HepG2 (cell line): ENCODE results near the gene SPINDOC.

Experiments
- ARID3A ChIP-seq: IDR thresholded peaks from 2 replicates; pipeline ENCODE4 v1.6.1; 2012; ENCODE audit warnings: low read depth, low read length, improper control_type of control experiment
- CBFB ChIP-seq: sonication (generic); formaldehyde crosslinking; IDR thresholded peaks from 2 replicates; pipeline ENCODE4 v1.4.0; 2020; ENCODE audit warnings: missing genetic modification reagents
- CBX2 ChIP-seq, 2 experiments: fragments of 200-600 bp in 1 of 2; sonication (generic); formaldehyde crosslinking in 1 of 2; IDR thresholded peaks; 2 replicates each; pipeline versions ENCODE4 v1.7.0 to v1.8.1; 2018 to 2022; ENCODE audit warnings: low read depth in 2 of 2, low read length in 1 of 2, mild to moderate bottlenecking in 1 of 2, missing genetic modification reagents in 1 of 2
- HNF1A ChIP-seq, 2 experiments: sonication (generic) in 1 of 2; formaldehyde crosslinking in 1 of 2; IDR thresholded peaks; 2 replicates each; pipeline versions ENCODE4 v1.4.0 to v1.6.1; 2016 to 2020; ENCODE audit warnings: borderline replicate concordance in 1 of 2, low read depth in 1 of 2, mild to moderate bottlenecking in 1 of 2, missing genetic modification reagents in 1 of 2
- MEF2D ChIP-seq: sonication (generic); formaldehyde crosslinking; IDR thresholded peaks from 2 replicates; pipeline ENCODE4 v1.5.1; 2020; ENCODE audit warnings: mild to moderate bottlenecking, missing genetic modification reagents
- POLR2AphosphoS5 ChIP-seq: IDR thresholded peaks from 2 replicates; pipeline ENCODE4 v1.6.1; 2012; ENCODE audit warnings: low read depth, low read length
- SKIL ChIP-seq: sonication (generic); formaldehyde crosslinking; IDR thresholded peaks from 2 replicates; pipeline ENCODE4 v1.8.0; 2022; ENCODE audit warnings: missing genetic modification reagents, mild to moderate bottlenecking, moderate library complexity, borderline replicate concordance
- TFE3 ChIP-seq: IDR thresholded peaks from 2 replicates; pipeline ENCODE4 v1.6.1; 2016
- ZBTB21 ChIP-seq: sonication (generic); formaldehyde crosslinking; IDR thresholded peaks from 2 replicates; pipeline ENCODE4 v1.4.0; 2020; ENCODE audit warnings: missing genetic modification reagents
- ZBTB33 ChIP-seq: sonication (generic); formaldehyde crosslinking; IDR thresholded peaks from 2 replicates; pipeline ENCODE4 v1.4.0; 2020; ENCODE audit warnings: missing genetic modification reagents
- ZNF788 ChIP-seq: sonication (generic); formaldehyde crosslinking; IDR thresholded peaks from 2 replicates; pipeline ENCODE4 v1.5.0; 2020; ENCODE audit warnings: mild to moderate bottlenecking, missing genetic modification reagents, borderline replicate concordance

GRCh38 chr11:63870351-63871140 is 57.3 kb downstream of the SPINDOC start:
- TF ChIP-seq SKIL (CRISPR knock-in tag) = no peak
- no peak for TF ChIP-seq MEF2D
- no peak for TF ChIP-seq CBFB (CRISPR knock-in tag)
- no peak for TF ChIP-seq POLR2AphosphoS5
- TF ChIP-seq TFE3 = no peak
- no peak for TF ChIP-seq ZBTB21 (CRISPR knock-in tag)
- no peak for TF ChIP-seq ARID3A
- TF ChIP-seq HNF1A (IDR thresholded peaks at IDR 0.05; ENCODE audit: low read depth) = no peak
- TF ChIP-seq HNF1A (CRISPR knock-in tag; IDR thresholded peaks at IDR 0.05; ENCODE audit: borderline replicate concordance) = no peak
- no peak for TF ChIP-seq ZNF788
- TF ChIP-seq ZBTB33 (CRISPR knock-in tag) = no peak
- no peak for TF ChIP-seq CBX2 (IDR thresholded peaks at IDR 0.05; ENCODE audit: low read depth, low read length)
- no peak for TF ChIP-seq CBX2 (CRISPR knock-in tag; IDR thresholded peaks at IDR 0.05; ENCODE audit: low read depth)
